DND-41 (cell line): Measurements from ENCODE around the gene TRIL.

Experiments
- ATAC-seq: fragments of 200-7000 bp; cut with Tn5 transposase; 3 replicates; pipeline ENCODE4 v1.9.1; 2021; ENCODE audit warnings: low read depth; ENCODE audit not compliant: insufficient read depth
- DNase-seq: peaks from one replicate; pipeline ENCODE4 v3.0.0-alpha.2; 2020
- H2AFZ ChIP-seq: 2 replicates; pipeline ENCODE4 v1.6.0; 2012; ENCODE audit warnings: low read depth, low read length
- H3K27ac ChIP-seq: 2 replicates; pipeline ENCODE4 v1.5.1; 2012; ENCODE audit warnings: low read length, inconsistent platforms
- H3K27me3 ChIP-seq: fragments of 200-600 bp; sonication (generic); 2 replicates; pipeline ENCODE4 v1.6.0; 2012; ENCODE audit warnings: low read length, mild to moderate bottlenecking, inconsistent platforms; ENCODE audit not compliant: insufficient read depth, poor library complexity
- H3K36me3 ChIP-seq: 2 replicates; pipeline ENCODE4 v1.5.1; 2012; ENCODE audit warnings: low read length, inconsistent platforms; ENCODE audit not compliant: insufficient read depth
- H3K4me1 ChIP-seq: 2 replicates; pipeline ENCODE4 v1.5.1; 2012; ENCODE audit warnings: mild to moderate bottlenecking, low read length; ENCODE audit not compliant: insufficient read depth
- H3K4me2 ChIP-seq: 2 replicates; pipeline ENCODE4 v1.6.0; 2012; ENCODE audit warnings: mild to moderate bottlenecking, moderate library complexity, low read length, inconsistent platforms; ENCODE audit not compliant: insufficient read depth
- H3K4me3 ChIP-seq, 2 experiments: fragments of 200-600 bp in 1 of 2; shearing (Covaris generic) in 1 of 2; 2 replicates each; pipeline ENCODE4 v1.5.1; 2012 to 2016; ENCODE audit warnings: inconsistent platforms in 2 of 2, low read length in 2 of 2, mild to moderate bottlenecking in 2 of 2, low read depth in 1 of 2, moderate library complexity in 1 of 2
- H3K79me2 ChIP-seq: 2 replicates; pipeline ENCODE4 v1.6.0; 2012; ENCODE audit warnings: low read length, inconsistent platforms; ENCODE audit not compliant: insufficient read depth
- H3K9ac ChIP-seq: 2 replicates; pipeline ENCODE4 v1.6.0; 2012; ENCODE audit warnings: low read depth, mild to moderate bottlenecking, inconsistent platforms, low read length, moderate library complexity
- H3K9me3 ChIP-seq: 2 replicates; pipeline ENCODE4 v1.5.1; 2012; ENCODE audit warnings: low read length, moderate library complexity, mild to moderate bottlenecking, inconsistent platforms; ENCODE audit not compliant: insufficient read depth, severe bottlenecking
- H4K20me1 ChIP-seq: 2 replicates; pipeline ENCODE4 v1.6.0; 2012; ENCODE audit warnings: low read length; ENCODE audit not compliant: insufficient read depth
- EZH2 ChIP-seq: IDR thresholded peaks from 3 replicates; pipeline ENCODE4 v1.6.1; 2012; ENCODE audit warnings: borderline replicate concordance, low read depth, mild to moderate bottlenecking, moderate library complexity, low read length, inconsistent platforms; ENCODE audit not compliant: severe bottlenecking
- TF ChIP-seq, protein P1 (sequence below): IDR thresholded peaks from 2 replicates; pipeline ENCODE4 v1.5.1; 2012; ENCODE audit warnings: borderline replicate concordance, low read length, moderate library complexity, mild to moderate bottlenecking; ENCODE audit not compliant: poor library complexity, severe bottlenecking; ENCODE audit errors: extremely low read depth

The TRIL gene

DNA sequence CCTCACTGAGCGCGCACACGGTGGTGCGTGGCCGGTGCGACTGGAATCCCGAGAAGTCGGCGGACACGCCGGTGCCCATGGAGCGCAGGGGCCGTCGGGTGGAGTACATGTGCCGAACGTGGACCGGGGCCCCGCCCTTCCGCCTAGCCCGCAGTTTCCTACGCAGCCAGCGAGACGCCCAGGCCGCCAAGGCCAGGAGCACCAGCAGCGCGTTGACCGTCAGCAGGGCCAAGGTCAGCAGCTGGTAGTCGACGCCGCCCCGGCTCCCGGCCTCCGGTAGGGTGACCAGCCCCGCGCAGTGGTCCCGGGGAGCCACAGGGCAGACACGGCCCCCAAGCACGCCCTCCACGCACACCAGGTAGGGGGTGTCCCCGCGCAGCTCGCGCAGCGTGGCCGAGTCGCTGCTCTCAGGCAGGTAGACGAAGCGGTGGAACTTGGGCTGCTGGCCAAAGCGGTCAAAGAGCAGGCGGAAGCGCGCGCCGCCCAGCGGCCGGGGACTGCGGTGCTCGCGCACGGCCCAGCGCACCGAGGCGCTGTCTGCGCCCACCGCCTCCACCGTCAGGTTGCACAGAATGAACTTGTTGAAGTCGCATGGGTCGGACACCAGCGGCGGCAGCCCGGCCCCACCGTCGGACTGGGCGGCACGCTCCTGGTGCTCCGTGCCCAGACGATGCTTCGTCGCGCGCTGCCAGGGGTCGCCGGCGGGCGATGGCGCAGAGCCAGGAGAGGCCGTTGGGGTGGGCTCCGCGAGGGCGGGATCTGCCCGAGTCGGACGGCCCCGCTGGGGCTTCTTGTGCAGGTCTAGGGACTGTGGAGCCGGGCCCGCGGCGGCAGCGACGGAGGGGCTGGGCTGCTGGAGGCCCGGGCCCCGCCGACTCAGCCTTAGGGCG lies 2.2 kb downstream of the TRIL start:
- Histone ChIP-seq H3K9me3 (peaks cover 7% of the 10 kb centered on the region), H2AFZ (no peak overlapping the region)

DNA sequence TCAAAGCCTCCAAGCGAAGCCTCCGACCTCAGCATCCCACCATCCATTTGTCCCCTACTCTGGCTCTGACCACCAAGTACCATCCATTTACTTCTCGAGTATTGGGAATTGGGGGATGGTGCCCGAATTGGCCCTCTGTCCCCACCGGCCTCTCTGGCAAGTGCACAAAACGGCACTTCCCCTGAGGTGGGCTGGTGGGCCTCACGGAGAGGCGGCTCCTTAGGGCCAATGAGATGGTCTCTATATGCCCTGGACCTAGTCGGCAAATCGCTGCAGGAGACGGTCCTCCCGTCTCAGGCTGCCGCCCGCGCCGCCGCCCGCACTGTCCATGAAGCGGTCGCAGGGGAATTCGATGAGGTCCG lies 2.8 kb downstream of the TRIL start:
- Histone ChIP-seq H3K4me1 (no peaks in the 10 kb centered on the region), H2AFZ (no peak overlapping the region), H3K27me3 (no peaks in the 10 kb centered on the region), H3K9ac (no peak overlapping the region), H3K27ac (no peak overlapping the region), H3K4me3 (no peak overlapping the region), H3K79me2 (no peaks in the 10 kb centered on the region), H4K20me1 (no peaks in the 10 kb centered on the region), H3K36me3 (no peaks in the 10 kb centered on the region), H3K9me3 (peaks cover 7% of the 10 kb centered on the region), H3K4me2 (no peak overlapping the region)
- no peak for DNase-seq
- ATAC-seq, result no peak
- no peak for TF ChIP-seq EZH2
- TF ChIP-seq, protein P1, sequence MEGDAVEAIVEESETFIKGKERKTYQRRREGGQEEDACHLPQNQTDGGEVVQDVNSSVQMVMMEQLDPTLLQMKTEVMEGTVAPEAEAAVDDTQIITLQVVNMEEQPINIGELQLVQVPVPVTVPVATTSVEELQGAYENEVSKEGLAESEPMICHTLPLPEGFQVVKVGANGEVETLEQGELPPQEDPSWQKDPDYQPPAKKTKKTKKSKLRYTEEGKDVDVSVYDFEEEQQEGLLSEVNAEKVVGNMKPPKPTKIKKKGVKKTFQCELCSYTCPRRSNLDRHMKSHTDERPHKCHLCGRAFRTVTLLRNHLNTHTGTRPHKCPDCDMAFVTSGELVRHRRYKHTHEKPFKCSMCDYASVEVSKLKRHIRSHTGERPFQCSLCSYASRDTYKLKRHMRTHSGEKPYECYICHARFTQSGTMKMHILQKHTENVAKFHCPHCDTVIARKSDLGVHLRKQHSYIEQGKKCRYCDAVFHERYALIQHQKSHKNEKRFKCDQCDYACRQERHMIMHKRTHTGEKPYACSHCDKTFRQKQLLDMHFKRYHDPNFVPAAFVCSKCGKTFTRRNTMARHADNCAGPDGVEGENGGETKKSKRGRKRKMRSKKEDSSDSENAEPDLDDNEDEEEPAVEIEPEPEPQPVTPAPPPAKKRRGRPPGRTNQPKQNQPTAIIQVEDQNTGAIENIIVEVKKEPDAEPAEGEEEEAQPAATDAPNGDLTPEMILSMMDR, result no peak

More for the DNA sequence above, 2.2 kb downstream of the TRIL start:
- H3K27ac ChIP-seq, result no peak overlapping the region
- no peaks in the 10 kb centered on the region for H3K79me2 ChIP-seq
- H3K36me3 ChIP-seq, result no peaks in the 10 kb centered on the region
- no peak overlapping the region for H3K9ac ChIP-seq
- ATAC-seq, result no peak
- no peak for DNase-seq
- H3K4me1 ChIP-seq, result no peaks in the 10 kb centered on the region
- no peak for TF ChIP-seq EZH2
- TF ChIP-seq, protein P1, result no peak
- H3K4me3 ChIP-seq, result no peak overlapping the region
- H4K20me1 ChIP-seq, result no peaks in the 10 kb centered on the region
- H3K27me3 ChIP-seq, result no peaks in the 10 kb centered on the region
- H3K4me2 ChIP-seq, result no peak overlapping the region

DNA sequence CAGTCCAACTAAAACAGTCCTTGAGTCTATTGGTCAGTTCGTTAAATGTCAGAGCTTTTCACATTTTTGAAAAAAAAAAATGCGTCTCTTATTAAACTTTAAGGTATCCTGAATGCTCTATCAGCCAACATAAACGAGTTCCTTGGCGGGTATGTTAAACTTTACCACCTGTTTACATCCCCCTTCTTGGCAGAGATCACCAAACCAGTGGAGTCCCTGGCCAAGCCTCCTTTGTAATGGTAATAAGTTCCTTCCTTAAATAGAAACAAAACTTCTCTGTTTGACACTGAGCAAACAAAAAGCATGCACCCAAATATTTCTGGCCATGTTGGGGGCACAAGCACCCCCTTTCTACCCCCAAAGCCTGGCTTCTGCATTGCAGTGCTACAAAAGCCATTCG lies 3.2 kb downstream of the TRIL start:
- H3K9ac ChIP-seq, result no peak overlapping the region
- no peaks in the 10 kb centered on the region for H3K4me1 ChIP-seq
- no peak overlapping the region for H3K4me2 ChIP-seq
- H3K79me2 ChIP-seq, result no peaks in the 10 kb centered on the region
- no peaks in the 10 kb centered on the region for H4K20me1 ChIP-seq
- no peaks in the 10 kb centered on the region for H3K36me3 ChIP-seq
- H2AFZ ChIP-seq, result no peak overlapping the region
- peaks cover 7% of the 10 kb centered on the region for H3K9me3 ChIP-seq
- no peak overlapping the region for H3K27ac ChIP-seq
- no peak for DNase-seq
- no peaks in the 10 kb centered on the region for H3K27me3 ChIP-seq
- no peak for ATAC-seq
- no peak for TF ChIP-seq EZH2
- TF ChIP-seq, protein P1, result no peak
- no peak overlapping the region for H3K4me3 ChIP-seq
